Measurements from ENCODE around the gene TTC21A. TPM values are rescaled to one million over a fixed set of nuclear protein-coding genes. Genes with fewer than 3 reads are reported as not detected.

Gene TTC21A
- total RNA-seq, 1 experiment from 2014 or later: 5.6 TPM

DNA sequence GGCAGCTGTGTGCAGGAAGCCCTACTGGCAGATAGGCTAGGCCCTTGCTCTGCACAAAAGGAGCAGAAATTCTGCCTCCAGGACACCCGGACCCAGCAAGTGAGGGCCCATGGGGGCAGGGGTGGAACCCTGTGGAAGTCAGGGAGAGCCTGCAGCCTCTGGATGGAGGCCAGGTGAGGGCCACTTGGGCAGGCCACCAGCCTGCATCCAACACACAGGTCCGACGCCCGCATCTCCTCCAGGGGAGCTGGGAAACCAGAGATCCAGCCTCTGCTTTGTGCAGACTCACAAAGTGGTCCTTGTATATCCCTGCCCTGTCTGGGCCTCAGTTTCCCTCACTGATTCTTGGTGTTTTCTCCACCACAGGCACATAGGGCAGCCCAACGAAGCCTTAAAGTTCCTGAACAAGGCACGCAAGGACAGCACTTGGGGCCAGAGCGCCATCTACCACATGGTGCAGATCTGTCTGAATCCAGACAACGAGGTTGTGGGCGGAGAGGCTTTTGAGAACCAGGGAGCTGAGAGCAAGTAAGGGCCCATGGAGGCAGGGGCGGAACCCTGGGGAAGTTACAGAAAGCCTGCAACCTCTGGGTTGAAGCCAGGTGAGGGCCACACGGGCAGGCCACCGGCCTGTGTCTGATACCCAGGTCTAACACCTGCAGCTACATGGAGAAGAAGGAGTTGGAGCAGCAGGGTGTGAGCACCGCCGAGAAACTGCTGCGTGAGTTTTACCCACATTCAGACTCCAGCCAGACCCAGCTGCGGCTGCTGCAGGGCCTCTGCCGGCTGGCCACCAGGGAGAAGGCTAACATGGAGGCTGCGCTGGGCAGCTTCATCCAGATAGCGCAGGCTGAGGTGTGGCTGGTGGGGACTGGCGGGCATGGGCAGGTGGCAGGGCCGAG lies 29.3 kb downstream of the TTC21A start:
- DNase-seq (ENCODE audit: low read depth, low spot score): no peak
- no peak overlapping the region for H3K4me3 ChIP-seq (replicated peaks in 1 of 2; ENCODE audit: low read depth in 1 of 2, low read length in 2 of 2)
- H2AFZ ChIP-seq (ENCODE audit: low read depth, low read length, poor library complexity, severe bottlenecking): no peak overlapping the region
- ATAC-seq: no peak
- no peak overlapping the region for H3K9ac ChIP-seq (ENCODE audit: low read length)
- no peak overlapping the region for H3K27ac ChIP-seq (ENCODE audit: low read depth, low read length)
- no peaks in the 10 kb centered on the region for H4K20me1 ChIP-seq (ENCODE audit: insufficient read depth)
- H3K9me3 ChIP-seq (ENCODE audit: control insufficient read depth in 1 of 2, insufficient read depth in 1 of 2, low read depth in 1 of 2, low read length in 2 of 2): no peaks in the 10 kb centered on the region
- H3K9me2 ChIP-seq (ENCODE audit: insufficient read depth): no peaks in the 10 kb centered on the region
- ChIA-PET POLR2A (no interaction called here), CTCF (no interaction called here), RAD21 (ENCODE audit: low non-redundant PET in 1 of 2, low total read pairs in 2 of 2, uncharacterized antibody in 2 of 2, unreplicated experiment in 2 of 2) (no interaction called here)
- H3K4me2 ChIP-seq (ENCODE audit: low read length): no peak overlapping the region
- no peak for TF ChIP-seq EGR1 (IDR thresholded peaks at IDR 0.05; ENCODE audit: low read depth)
- TF ChIP-seq, protein P1, sequence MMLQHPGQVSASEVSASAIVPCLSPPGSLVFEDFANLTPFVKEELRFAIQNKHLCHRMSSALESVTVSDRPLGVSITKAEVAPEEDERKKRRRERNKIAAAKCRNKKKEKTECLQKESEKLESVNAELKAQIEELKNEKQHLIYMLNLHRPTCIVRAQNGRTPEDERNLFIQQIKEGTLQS (IDR thresholded peaks at IDR 0.05): no peak
- TF ChIP-seq, protein P2, sequence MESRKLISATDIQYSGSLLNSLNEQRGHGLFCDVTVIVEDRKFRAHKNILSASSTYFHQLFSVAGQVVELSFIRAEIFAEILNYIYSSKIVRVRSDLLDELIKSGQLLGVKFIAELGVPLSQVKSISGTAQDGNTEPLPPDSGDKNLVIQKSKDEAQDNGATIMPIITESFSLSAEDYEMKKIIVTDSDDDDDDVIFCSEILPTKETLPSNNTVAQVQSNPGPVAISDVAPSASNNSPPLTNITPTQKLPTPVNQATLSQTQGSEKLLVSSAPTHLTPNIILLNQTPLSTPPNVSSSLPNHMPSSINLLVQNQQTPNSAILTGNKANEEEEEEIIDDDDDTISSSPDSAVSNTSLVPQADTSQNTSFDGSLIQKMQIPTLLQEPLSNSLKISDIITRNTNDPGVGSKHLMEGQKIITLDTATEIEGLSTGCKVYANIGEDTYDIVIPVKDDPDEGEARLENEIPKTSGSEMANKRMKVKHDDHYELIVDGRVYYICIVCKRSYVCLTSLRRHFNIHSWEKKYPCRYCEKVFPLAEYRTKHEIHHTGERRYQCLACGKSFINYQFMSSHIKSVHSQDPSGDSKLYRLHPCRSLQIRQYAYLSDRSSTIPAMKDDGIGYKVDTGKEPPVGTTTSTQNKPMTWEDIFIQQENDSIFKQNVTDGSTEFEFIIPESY (IDR thresholded peaks at IDR 0.05; ENCODE audit: extremely low read depth, insufficient replicate concordance, low read length): no peak
- TF ChIP-seq, protein P3, sequence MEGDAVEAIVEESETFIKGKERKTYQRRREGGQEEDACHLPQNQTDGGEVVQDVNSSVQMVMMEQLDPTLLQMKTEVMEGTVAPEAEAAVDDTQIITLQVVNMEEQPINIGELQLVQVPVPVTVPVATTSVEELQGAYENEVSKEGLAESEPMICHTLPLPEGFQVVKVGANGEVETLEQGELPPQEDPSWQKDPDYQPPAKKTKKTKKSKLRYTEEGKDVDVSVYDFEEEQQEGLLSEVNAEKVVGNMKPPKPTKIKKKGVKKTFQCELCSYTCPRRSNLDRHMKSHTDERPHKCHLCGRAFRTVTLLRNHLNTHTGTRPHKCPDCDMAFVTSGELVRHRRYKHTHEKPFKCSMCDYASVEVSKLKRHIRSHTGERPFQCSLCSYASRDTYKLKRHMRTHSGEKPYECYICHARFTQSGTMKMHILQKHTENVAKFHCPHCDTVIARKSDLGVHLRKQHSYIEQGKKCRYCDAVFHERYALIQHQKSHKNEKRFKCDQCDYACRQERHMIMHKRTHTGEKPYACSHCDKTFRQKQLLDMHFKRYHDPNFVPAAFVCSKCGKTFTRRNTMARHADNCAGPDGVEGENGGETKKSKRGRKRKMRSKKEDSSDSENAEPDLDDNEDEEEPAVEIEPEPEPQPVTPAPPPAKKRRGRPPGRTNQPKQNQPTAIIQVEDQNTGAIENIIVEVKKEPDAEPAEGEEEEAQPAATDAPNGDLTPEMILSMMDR (IDR thresholded peaks at IDR 0.05 in 2 of 3, conservative IDR thresholded peaks at IDR 0.05 in 1 of 3; ENCODE audit: borderline replicate concordance in 1 of 3, insufficient read depth in 1 of 3, low read depth in 2 of 3, low read length in 2 of 3): no peak
- no peak for TF ChIP-seq SP1 (IDR thresholded peaks at IDR 0.05; ENCODE audit: low read depth)
- TF ChIP-seq FOSL1 (IDR thresholded peaks at IDR 0.05; ENCODE audit: low read depth): no peak
- no peak for TF ChIP-seq RAD21 (IDR thresholded peaks at IDR 0.05; ENCODE audit: low read depth)
- no peak for TF ChIP-seq ZNF274 (IDR thresholded peaks at IDR 0.05; ENCODE audit: low read depth, low read length)
- intact Hi-C loops (cut with micrococcal nuclease): no loop called here
- no peaks in the 10 kb centered on the region; the same call in 1 of the 2 replicates for H3K79me2 ChIP-seq (ENCODE audit: insufficient read depth, low read length)
- BruUV-seq (replicated peaks): no TSS peak
- peaks cover 19 to 29% of the 10 kb centered on the region in 2 experiments for H3K4me1 ChIP-seq (ENCODE audit: control insufficient read depth in 1 of 2, insufficient read depth in 2 of 2, low read length in 2 of 2)
- H3K36me3 ChIP-seq (ENCODE audit: control insufficient read depth in 1 of 2, insufficient read depth in 2 of 2, low read length in 2 of 2): no peaks in the 10 kb centered on the region
- no peaks in the 10 kb centered on the region for H3K27me3 ChIP-seq (ENCODE audit: insufficient read depth, low read length)

All from HCT116 (cell line).